GM23248 (cell line): ENCODE results near the gene ZDHHC14. TPM values are rescaled to one million over a fixed set of nuclear protein-coding genes. Genes with fewer than 3 reads are reported as not detected.

Source experiments
- DNase-seq: peaks from one replicate; pipeline ENCODE4 v3.0.0-alpha.2; 2015
- H2AFZ ChIP-seq: fragments of 200-600 bp; sonication (generic); 2 replicates; pipeline ENCODE4 v1.6.1; 2016; ENCODE audit warnings: antibody characterized with exemption
- H3F3A ChIP-seq: fragments of 200-600 bp; sonication (generic); 2 replicates; pipeline ENCODE4 v1.6.1; 2016; ENCODE audit warnings: mild to moderate bottlenecking, antibody characterized with exemption, mixed run types; ENCODE audit not compliant: insufficient read depth
- H3K27ac ChIP-seq: fragments of 200-600 bp; sonication (generic); 2 replicates; pipeline ENCODE4 v1.5.1; 2016; ENCODE audit warnings: mild to moderate bottlenecking
- H3K27me3 ChIP-seq: fragments of 200-600 bp; sonication (generic); replicated peaks from 2 replicates; pipeline ENCODE4 v1.6.1; 2016; ENCODE audit warnings: mild to moderate bottlenecking; ENCODE audit not compliant: insufficient read depth
- H3K36me3 ChIP-seq: fragments of 200-600 bp; sonication (generic); 2 replicates; pipeline ENCODE4 v1.6.1; 2016; ENCODE audit warnings: low read depth, mild to moderate bottlenecking
- H3K4me1 ChIP-seq: fragments of 200-600 bp; sonication (generic); 2 replicates; pipeline ENCODE4 v1.6.1; 2016; ENCODE audit warnings: mild to moderate bottlenecking; ENCODE audit not compliant: insufficient read depth
- H3K4me2 ChIP-seq: fragments of 200-600 bp; sonication (generic); one replicate; pipeline ENCODE4 v1.6.1; 2016; ENCODE audit warnings: mild to moderate bottlenecking; ENCODE audit not compliant: unreplicated experiment
- H3K4me3 ChIP-seq: fragments of 200-600 bp; sonication (generic); 2 replicates; pipeline ENCODE4 v1.5.1; 2016; ENCODE audit warnings: mild to moderate bottlenecking
- H3K79me2 ChIP-seq: fragments of 200-600 bp; sonication (generic); 2 replicates; pipeline ENCODE4 v1.6.1; 2016; ENCODE audit warnings: mild to moderate bottlenecking; ENCODE audit not compliant: insufficient read depth
- H3K9ac ChIP-seq: fragments of 200-600 bp; sonication (generic); 2 replicates; pipeline ENCODE4 v1.6.1; 2016; ENCODE audit warnings: mild to moderate bottlenecking
- H3K9me2 ChIP-seq: fragments of 200-600 bp; sonication (generic); 2 replicates; pipeline ENCODE4 v1.6.1; 2016; ENCODE audit warnings: mixed run types, mild to moderate bottlenecking, moderate library complexity; ENCODE audit not compliant: insufficient read depth
- H3K9me3 ChIP-seq: fragments of 200-600 bp; sonication (generic); one replicate; pipeline ENCODE4 v1.6.1; 2017; ENCODE audit warnings: low read depth
- H4K20me1 ChIP-seq: fragments of 200-600 bp; sonication (generic); 2 replicates; pipeline ENCODE4 v1.6.0; 2016; ENCODE audit not compliant: insufficient read depth
- EZH2 ChIP-seq: fragments of 200-600 bp; sonication (generic); IDR thresholded peaks from 2 replicates; pipeline ENCODE4 v1.6.1; 2018; ENCODE audit warnings: antibody characterized with exemption, mild to moderate bottlenecking; ENCODE audit not compliant: insufficient read depth, poor library complexity, severe bottlenecking
- EZH2phosphoT487 ChIP-seq: fragments of 200-600 bp; sonication (generic); IDR thresholded peaks from 2 replicates; pipeline ENCODE4 v1.6.1; 2018; ENCODE audit warnings: antibody characterized with exemption, moderate library complexity, mild to moderate bottlenecking, low read depth; ENCODE audit not compliant: insufficient read depth
- WGBS, 2 experiments: methylation state at CpG; one replicate each; pipeline ENCODE4 v1.1.6; 2015 to 2017; ENCODE audit warnings: low lambda C conversion rate in 2 of 2, low coverage in 1 of 2; ENCODE audit errors: missing lambda C conversion rate in 2 of 2; 5-methylcytosine and 5-hydroxymethylcytosine counted together
- in situ Hi-C: fragments of 300-500 bp; cut with MboI; formaldehyde crosslinking; loops from 2 replicates; pipeline ENCODE4 v1.15.0; 2020
- polyA plus RNA-seq: library from polyadenylated mRNA; unstranded; fragments of >200 nt; fragmentation: Nextera tagmentation; extraction: Ambion mirVana; gene quantifications from 2 replicates; pipeline ENCODE4 v1.2.1, GENCODE V29; 2016
- total RNA-seq: library from RNA; depleted of rRNA; stranded (reverse); fragments of >200 nt; shearing (Covaris generic); gene quantifications from 2 replicates; pipeline ENCODE4 v1.2.3, GENCODE V29; 2014

The ZDHHC14 gene
- total and polyA plus RNA-seq, 2 experiments from 2014 or later = 1.4 to 4.5 TPM

GRCh38 chr6:157432231-157432891, 51.4 kb downstream of the ZDHHC14 start:
- no peak overlapping the region for H3K9ac ChIP-seq
- H3K4me1 ChIP-seq = no peaks in the 10 kb centered on the region
- no peaks in the 10 kb centered on the region for H3K9me2 ChIP-seq
- no peaks in the 10 kb centered on the region for H3K9me3 ChIP-seq
- no peak overlapping the region for H3K4me3 ChIP-seq
- no peak overlapping the region for H3K4me2 ChIP-seq
- no peak for DNase-seq
- H3F3A ChIP-seq = no peaks in the 10 kb centered on the region
- H3K27ac ChIP-seq = no peak overlapping the region
- no peaks in the 10 kb centered on the region for H3K79me2 ChIP-seq
- H3K27me3 ChIP-seq = no peaks in the 10 kb centered on the region
- H4K20me1 ChIP-seq = no peaks in the 10 kb centered on the region
- H2AFZ ChIP-seq = no peak overlapping the region
- TF ChIP-seq EZH2 (no peak), EZH2phosphoT487 (no peak)
- 70 to 71% methylated on average over 7 of the region's 7 CpGs for WGBS, 2 experiments
- no peaks in the 10 kb centered on the region for H3K36me3 ChIP-seq
- in situ Hi-C loops = no loop called here

GRCh38 chr6:157432892-157433265, 51.9 kb downstream of the ZDHHC14 start:
- Histone ChIP-seq H3K4me3 (no peak overlapping the region), H3K27me3 (no peaks in the 10 kb centered on the region), H3K9me3 (no peaks in the 10 kb centered on the region), H3K4me1 (no peaks in the 10 kb centered on the region), H3K4me2 (no peak overlapping the region), H3K9me2 (no peaks in the 10 kb centered on the region), H3K36me3 (no peaks in the 10 kb centered on the region), H3K79me2 (no peaks in the 10 kb centered on the region), H3F3A (no peaks in the 10 kb centered on the region), H4K20me1 (no peaks in the 10 kb centered on the region), H3K27ac (no peak overlapping the region), H3K9ac (no peak overlapping the region), H2AFZ (no peak overlapping the region)
- DNase-seq = no peak
- TF ChIP-seq EZH2 (no peak), EZH2phosphoT487 (no peak)
- in situ Hi-C loops = no loop called here
- WGBS, 2 experiments = 93 to 95% methylated on average over 11 of the region's 11 CpGs

- no peak overlapping the region for H3K4me2 ChIP-seq
- DNase-seq = no peak
- no peaks in the 10 kb centered on the region for H3F3A ChIP-seq
- WGBS, 2 experiments = 97% methylated on average over 3 of the region's 3 CpGs
- H2AFZ ChIP-seq = no peak overlapping the region
- no peaks in the 10 kb centered on the region for H4K20me1 ChIP-seq
- H3K4me3 ChIP-seq = no peak overlapping the region
- in situ Hi-C loops = no loop called here
- no peaks in the 10 kb centered on the region for H3K4me1 ChIP-seq
- H3K27ac ChIP-seq = no peak overlapping the region
- no peaks in the 10 kb centered on the region for H3K79me2 ChIP-seq
- H3K9me3 ChIP-seq = no peaks in the 10 kb centered on the region
- no peaks in the 10 kb centered on the region for H3K9me2 ChIP-seq
- H3K36me3 ChIP-seq = no peaks in the 10 kb centered on the region
- no peaks in the 10 kb centered on the region for H3K27me3 ChIP-seq
- TF ChIP-seq EZH2 (no peak), EZH2phosphoT487 (no peak)
- no peak overlapping the region for H3K9ac ChIP-seq
Measured at GRCh38 chr6:157433678-157434081, 52.7 kb downstream of the ZDHHC14 start.

GRCh38 chr6:157434349-157435033, 53.5 kb downstream of the ZDHHC14 start:
- in situ Hi-C loops = no loop called here
- no peaks in the 10 kb centered on the region for H3K4me1 ChIP-seq
- TF ChIP-seq EZH2phosphoT487 (no peak), EZH2 (no peak)
- no peaks in the 10 kb centered on the region for H3K9me3 ChIP-seq
- H3K79me2 ChIP-seq = no peaks in the 10 kb centered on the region
- no peak overlapping the region for H3K27ac ChIP-seq
- H3K36me3 ChIP-seq = no peaks in the 10 kb centered on the region
- no peak overlapping the region for H2AFZ ChIP-seq
- no peaks in the 10 kb centered on the region for H4K20me1 ChIP-seq
- H3K9ac ChIP-seq = no peak overlapping the region
- 0 out of 2 replicates have a peak, but pooled peaks cover 3% of the 10 kb centered on the region for H3F3A ChIP-seq
- WGBS, 2 experiments = 85 to 87% methylated on average over 13 of the region's 13 CpGs
- no peak overlapping the region for H3K4me3 ChIP-seq
- no peaks in the 10 kb centered on the region for H3K9me2 ChIP-seq
- H3K4me2 ChIP-seq = no peak overlapping the region
- no peaks in the 10 kb centered on the region for H3K27me3 ChIP-seq
- no peak for DNase-seq
